GM18526 (cell line): Measurements from ENCODE around the gene CUL4A.
A peak's percentile ranks its signal among the peaks of the same experiment; 100 is the strongest.

Experiments used
- POLR2A ChIP-seq: IDR thresholded peaks from 3 replicates; pipeline ENCODE4 v1.6.1; 2011; ENCODE audit not compliant: insufficient read length; ENCODE audit errors: extremely low read depth

The CUL4A gene

GRCh38 chr13:113192279-113192678 lies 17.1 kb upstream of the CUL4A start:
- no peak for TF ChIP-seq POLR2A

- no peak for TF ChIP-seq POLR2A
Measured at GRCh38 chr13:113192902-113193301, 16.5 kb upstream of the CUL4A start.

DNA sequence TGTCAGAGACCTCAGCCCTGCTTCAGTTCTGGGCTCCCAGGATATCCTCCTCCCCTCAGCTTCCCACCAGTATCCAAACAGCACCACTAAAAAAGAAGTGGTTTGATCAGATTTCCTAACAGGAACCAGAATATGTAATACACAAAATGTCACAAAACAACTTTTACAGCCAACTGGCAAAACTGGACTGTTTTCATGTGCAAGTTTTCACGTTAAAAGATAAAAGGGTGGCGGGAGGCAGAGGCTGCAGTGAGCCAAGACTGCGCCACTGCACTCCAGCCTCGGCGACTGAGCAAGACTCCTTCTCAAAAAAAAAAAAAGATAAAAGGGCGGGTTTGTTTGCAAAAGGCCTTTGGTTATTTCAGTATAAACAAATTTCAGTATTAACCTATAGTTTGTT lies 14.1 kb upstream of the CUL4A start:
- TF ChIP-seq POLR2A, result no peak

DNA sequence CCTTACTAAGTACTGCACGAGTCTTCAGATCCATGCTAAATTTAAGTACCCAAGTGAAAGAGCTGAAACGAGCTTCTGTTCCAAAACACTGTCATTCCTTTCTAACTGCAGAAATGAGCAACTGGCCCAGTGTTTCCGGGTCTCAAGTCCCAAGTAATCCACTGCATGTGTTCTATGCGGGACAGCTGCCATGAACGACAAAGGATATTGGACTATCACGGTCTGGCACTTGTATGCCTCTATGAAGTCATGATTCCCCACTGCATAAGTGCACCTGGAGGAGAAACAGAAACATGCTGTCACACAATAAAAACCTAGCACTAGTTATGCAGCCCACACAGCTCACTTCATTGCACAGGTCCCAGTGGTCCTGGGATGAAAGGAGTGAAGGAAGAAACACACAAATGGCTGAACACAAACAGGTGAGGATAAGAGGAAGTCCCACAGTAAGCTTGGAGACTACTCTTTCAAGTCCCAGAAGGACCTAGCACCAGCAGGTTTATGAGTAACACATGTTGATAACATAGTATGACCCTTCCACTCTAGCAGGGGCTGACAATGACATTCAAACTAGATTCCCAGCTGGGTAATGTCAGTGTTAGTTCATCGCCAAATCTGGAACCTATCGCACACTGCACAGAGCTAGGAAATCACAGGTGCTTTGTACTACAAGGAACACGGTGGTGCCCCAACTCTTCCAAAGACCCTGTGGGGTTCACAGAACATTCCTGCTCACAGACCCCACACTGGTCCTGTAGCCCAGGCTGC lies 12.3 kb upstream of the CUL4A start:
- no peak for TF ChIP-seq POLR2A

DNA sequence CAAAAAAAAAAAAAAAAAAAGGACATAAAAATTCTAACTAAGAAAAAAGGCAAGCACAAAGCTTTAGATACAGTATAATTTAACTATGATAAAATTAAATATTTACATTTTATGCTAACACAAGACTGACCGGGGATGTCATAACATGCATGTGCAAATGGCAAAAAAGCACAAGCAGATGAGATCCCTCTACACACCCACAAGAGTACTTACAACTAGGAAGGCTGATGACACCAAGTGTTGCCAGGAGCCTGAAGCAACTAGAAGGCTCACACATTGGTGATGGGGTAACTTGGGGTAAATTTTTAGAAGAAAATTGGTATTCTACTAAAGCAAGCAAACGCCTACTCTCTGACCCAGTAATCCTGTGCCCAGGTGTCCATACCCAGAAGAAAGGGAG lies 7.6 kb upstream of the CUL4A start:
- TF ChIP-seq POLR2A, result no peak

GRCh38 chr13:113202912-113203311 lies 6.5 kb upstream of the CUL4A start:
- TF ChIP-seq POLR2A, result no peak

DNA sequence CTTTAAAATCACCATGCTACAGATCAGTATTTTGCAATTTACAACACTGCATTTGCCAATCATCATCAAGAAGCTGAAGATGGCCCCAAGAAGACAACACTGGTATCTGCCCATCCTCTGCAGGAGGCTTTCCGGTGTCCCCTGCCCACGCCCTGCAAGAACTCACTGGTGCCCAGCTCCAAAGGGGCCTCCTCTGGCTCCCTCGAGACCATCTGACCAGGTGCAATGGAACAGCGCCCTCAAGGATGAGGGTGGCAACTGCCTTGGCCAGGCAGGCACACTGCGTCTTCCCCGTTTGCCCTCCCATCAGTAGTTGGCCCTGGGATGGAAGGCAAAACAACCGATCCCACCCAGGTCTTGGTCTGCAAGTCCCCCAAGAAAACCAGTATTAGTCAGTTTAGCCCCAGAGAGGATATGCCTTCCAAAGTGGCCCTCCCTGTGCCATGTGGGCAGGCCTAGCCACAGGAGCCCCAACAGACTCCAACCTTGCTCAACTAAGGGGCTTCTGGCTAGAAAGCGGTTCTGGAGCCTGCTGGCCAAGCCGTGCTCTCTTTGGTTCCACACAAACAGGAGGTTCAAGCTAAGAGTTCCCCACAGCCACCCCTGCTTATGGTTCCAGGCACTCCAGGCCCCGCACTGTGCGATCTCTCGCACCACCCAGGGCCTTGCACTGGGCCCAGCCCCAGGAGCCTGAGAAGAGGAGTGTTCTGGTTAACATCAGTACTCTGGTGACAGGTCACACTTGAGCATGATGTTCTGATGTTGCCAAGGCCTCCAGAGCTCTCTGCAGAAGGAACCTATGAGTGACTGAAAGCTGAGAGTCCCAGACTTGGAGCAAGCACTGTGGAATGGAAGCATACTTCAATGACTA lies 5.7 kb upstream of the CUL4A start:
- no peak for TF ChIP-seq POLR2A

- TF ChIP-seq POLR2A, result no peak
Measured at GRCh38 chr13:113204378-113204734, 5.1 kb upstream of the CUL4A start.

- TF ChIP-seq POLR2A, result no peak
Measured at GRCh38 chr13:113205428-113205931, 3.9 kb upstream of the CUL4A start.

DNA sequence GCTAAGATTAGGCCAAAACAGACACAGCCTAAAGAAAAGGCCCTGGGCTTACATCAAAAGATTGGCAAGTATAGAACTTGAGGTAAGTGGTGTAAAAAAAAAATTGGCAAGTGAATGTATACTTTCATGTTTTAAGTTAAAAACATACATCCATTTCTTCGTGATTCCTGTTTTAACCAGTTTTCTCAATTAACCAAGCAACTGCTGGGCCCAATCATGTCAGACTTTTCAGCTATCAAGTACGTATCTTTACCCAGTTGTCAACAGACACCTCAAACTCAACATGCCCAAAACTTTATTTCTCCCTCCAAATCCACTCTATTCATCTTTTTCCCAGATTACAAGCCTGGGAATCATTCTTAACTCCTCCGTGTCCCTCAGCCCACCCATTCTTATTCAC lies 2.0 kb upstream of the CUL4A start:
- no peak for TF ChIP-seq POLR2A

DNA sequence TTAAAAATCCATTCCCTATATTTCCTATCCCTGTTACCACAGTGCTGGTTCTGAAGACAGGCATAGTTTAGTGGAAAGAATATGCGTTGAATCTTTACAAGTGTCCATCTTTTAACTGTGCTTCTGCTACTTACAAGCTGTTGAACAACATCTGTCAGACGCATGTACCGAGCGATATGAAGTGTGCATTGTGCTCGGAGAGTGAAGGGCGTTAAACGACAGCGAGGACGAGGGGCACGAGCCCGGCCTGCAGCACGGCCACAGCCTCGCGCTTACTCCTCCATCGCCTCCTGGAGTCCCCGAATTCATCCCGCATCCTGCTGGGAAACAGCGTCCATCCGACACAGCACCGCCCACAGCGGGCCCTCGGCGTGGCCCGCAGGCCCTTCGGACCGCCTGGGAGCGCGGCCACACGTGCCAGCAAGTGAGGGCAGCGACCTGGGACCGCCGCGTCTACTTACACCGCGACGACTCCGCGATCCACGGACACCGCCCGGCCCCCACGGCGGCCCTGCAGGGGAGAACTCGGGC lies 1.5 kb upstream of the CUL4A start:
- TF ChIP-seq POLR2A, result no peak

GRCh38 chr13:113208421-113209335 lies 735 bp upstream of the CUL4A start, which contains the start of gene PCID2:
Gene PCID2, minus strand, starts transcription at chr13:113208669. Its CDS starts 35 bp downstream, at chr13:113208634.
- TF ChIP-seq POLR2A, result peak; percentile 84

GRCh38 chr13:113209759-113210421 lies 477 bp downstream of the CUL4A start:
- peak; percentile 45 for TF ChIP-seq POLR2A

DNA sequence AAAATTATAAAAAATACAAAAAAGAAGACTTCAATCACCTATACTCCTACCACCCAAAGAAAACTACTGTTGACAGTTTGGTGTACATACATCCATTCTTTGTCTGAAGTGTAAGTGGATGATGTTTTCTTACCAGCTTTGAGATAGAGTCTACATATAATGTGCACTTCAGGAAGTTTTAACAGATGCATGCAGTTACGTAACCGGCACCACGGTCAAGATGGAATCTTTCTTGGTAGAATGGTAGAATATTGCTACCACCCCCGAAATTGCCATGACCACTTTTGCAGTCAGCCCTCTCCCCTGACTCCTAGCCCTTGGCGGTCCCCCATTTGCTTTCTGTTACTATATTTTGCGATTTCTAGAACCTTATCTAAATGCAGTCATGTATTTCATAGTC lies 1.4 kb downstream of the CUL4A start:
- no peak for TF ChIP-seq POLR2A

GRCh38 chr13:113211774-113212173 lies 2.4 kb downstream of the CUL4A start:
- no peak for TF ChIP-seq POLR2A
